Panc1 (cell line): ENCODE data around the gene HMGCS1. TPM values are rescaled to one million over a fixed set of nuclear protein-coding genes. Genes with fewer than 3 reads are reported as not detected.

Experiments used
- ATAC-seq: fragments of 200-7000 bp; cut with Tn5 transposase; 2 replicates; pipeline ENCODE4 v1.9.1; 2020; ENCODE audit warnings: mild to moderate bottlenecking, moderate library complexity
- BruUV-seq: library from RNA; stranded (reverse); fragments of 400-500 nt; replicated peaks from 2 replicates; lab custom pipeline; 2021; lab: Mats Ljungman, UMichigan
- CTCF ChIA-PET: fragments of 300-600 bp; sonication (Branson Sonifier 250); formaldehyde crosslinking; loops from one replicate; lab custom pipeline; 2022; ENCODE audit warnings: antibody characterized with exemption; lab: Charles Lee
- POLR2A ChIA-PET: fragments of 300-600 bp; sonication (Branson Sonifier 250); formaldehyde crosslinking; loops from one replicate; lab custom pipeline; 2022; ENCODE audit warnings: antibody characterized with exemption; lab: Charles Lee
- DNase-seq: peaks from one replicate; pipeline ENCODE4 v3.0.0-alpha.2; 2010; ENCODE audit warnings: low read depth, low spot score
- H3K27ac ChIP-seq: 2 replicates; pipeline ENCODE4 v1.5.1; 2011; ENCODE audit warnings: mild to moderate bottlenecking, low read length, inconsistent platforms
- H3K27me3 ChIP-seq: fragments of 200-500 bp; sonication (Bioruptor generic); 2 replicates; pipeline ENCODE4 v1.6.0; 2014; ENCODE audit warnings: low read length, inconsistent platforms; ENCODE audit not compliant: control insufficient read depth, insufficient read depth
- H3K36me3 ChIP-seq: fragments of 200-500 bp; sonication (Bioruptor generic); 2 replicates; pipeline ENCODE4 v1.5.1; 2014; ENCODE audit warnings: inconsistent platforms, mild to moderate bottlenecking, low read length, moderate library complexity; ENCODE audit not compliant: control insufficient read depth, insufficient read depth
- H3K4me1 ChIP-seq: 2 replicates; pipeline ENCODE4 v1.5.1; 2011; ENCODE audit warnings: inconsistent platforms, mild to moderate bottlenecking, low read length, moderate library complexity; ENCODE audit not compliant: control insufficient read depth, insufficient read depth
- H3K4me3 ChIP-seq, 2 experiments: 2 replicates each; pipeline ENCODE4 v1.5.1; 2011 to 2012; ENCODE audit warnings: low read depth in 2 of 2, low read length in 2 of 2, mild to moderate bottlenecking in 2 of 2, inconsistent platforms in 1 of 2, moderate library complexity in 1 of 2
- H3K9me3 ChIP-seq: fragments of 200-500 bp; sonication (Bioruptor generic); 2 replicates; pipeline ENCODE4 v1.5.1; 2014; ENCODE audit warnings: low read depth, mild to moderate bottlenecking, inconsistent platforms, low read length, moderate library complexity; ENCODE audit not compliant: control insufficient read depth, insufficient read depth
- CTCF ChIP-seq: fragments of 450-650 bp; IDR thresholded peaks from 2 replicates; pipeline ENCODE4 v1.5.1; 2017; ENCODE audit warnings: mild to moderate bottlenecking
- POLR2AphosphoS5 ChIP-seq: IDR thresholded peaks from 2 replicates; pipeline ENCODE4 v1.6.1; 2012; ENCODE audit warnings: mild to moderate bottlenecking, low read depth, low read length, moderate library complexity
- REST ChIP-seq, 2 experiments: IDR thresholded peaks; 2 replicates each; pipeline ENCODE4 v1.6.1; 2011 to 2012; ENCODE audit warnings: low read depth in 2 of 2, control low read depth in 1 of 2, low read length in 1 of 2, mild to moderate bottlenecking in 1 of 2, moderate library complexity in 1 of 2; ENCODE audit not compliant: insufficient read depth in 1 of 2
- SIN3A ChIP-seq: IDR thresholded peaks from 2 replicates; pipeline ENCODE4 v1.6.1; 2012; ENCODE audit warnings: low read depth, mild to moderate bottlenecking, low read length, moderate library complexity, borderline replicate concordance; ENCODE audit not compliant: insufficient read depth
- TCF7L2 ChIP-seq: IDR thresholded peaks from 2 replicates; pipeline ENCODE4 v1.6.1; 2011; ENCODE audit warnings: mild to moderate bottlenecking, low read depth, low read length, inconsistent platforms
- in situ Hi-C: cut with HindIII; loops from 2 replicates; pipeline ENCODE4 v1.10.0; 2016; ENCODE audit warnings: low sequenced_read_pairs, low pct_unique_long_range_greater_than_20kb
- intact Hi-C: fragments of 100-400 bp; cut with micrococcal nuclease; formaldehyde crosslinking; loops from one replicate; pipeline ENCODE4 v1.10.0; 2022; ENCODE audit not compliant: unreplicated experiment
- total RNA-seq: library from RNA; stranded (reverse); gene quantifications from one replicate; pipeline ENCODE4 v1.2.1, GENCODE V29; 2021; ENCODE audit not compliant: unreplicated experiment

HMGCS1 gene
- total RNA-seq, 1 experiment from 2014 or later, result 66.1 TPM

DNA sequence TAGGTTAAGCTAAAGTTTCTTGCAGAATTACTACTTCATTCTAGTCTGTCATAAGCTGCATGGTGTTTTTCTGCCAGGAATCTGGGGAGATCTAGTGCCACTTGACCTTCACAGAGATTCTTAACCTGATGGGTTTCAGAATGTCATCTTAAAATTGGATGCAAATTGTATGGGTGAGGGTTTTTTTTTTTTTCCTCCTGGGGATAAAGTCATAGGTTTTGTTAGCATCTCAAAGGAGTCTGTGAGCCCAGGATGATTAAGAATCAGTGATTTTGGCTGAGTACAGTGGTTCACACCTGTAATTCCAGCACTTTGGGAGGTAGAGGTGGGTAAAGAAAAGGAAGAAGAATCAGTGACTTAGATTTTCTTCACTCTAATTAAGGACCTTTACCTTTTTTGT lies 69.9 kb downstream of the HMGCS1 start:
- H3K4me1 ChIP-seq, result no peaks in the 10 kb centered on the region
- no peak for TF ChIP-seq REST (IDR thresholded peaks at IDR 0.05; ENCODE audit: insufficient read depth in 1 of 2, low read depth in 2 of 2, low read length in 1 of 2)
- TF ChIP-seq SIN3A, result no peak
- no peak for TF ChIP-seq POLR2AphosphoS5
- TF ChIP-seq CTCF, result no peak
- TF ChIP-seq TCF7L2, result no peak
- no peaks in the 10 kb centered on the region for H3K9me3 ChIP-seq
- ChIA-PET CTCF (interaction anchor here (0.6 to 0.7 kb wide), 2 partner anchors 117 to 1085 kb away, joined by 5 to 6 read pairs; no protein-coding TSS in a partner anchor), POLR2A (interaction anchor here (0.7 kb wide), 1 partner anchor 95 kb away, joined by 10 read pairs; no protein-coding TSS in a partner anchor)
- DNase-seq, result no peak
- H3K27ac ChIP-seq, result no peak overlapping the region
- ATAC-seq, result no peak
- intact Hi-C loops, result no loop called here
- no peaks in the 10 kb centered on the region for H3K36me3 ChIP-seq
- in situ Hi-C loops, result no loop called here
- peaks cover 2% of the 10 kb centered on the region; the same call in 1 of the 2 replicates for H3K27me3 ChIP-seq
- no peak overlapping the region for H3K4me3 ChIP-seq
- no TSS peak for BruUV-seq

DNA sequence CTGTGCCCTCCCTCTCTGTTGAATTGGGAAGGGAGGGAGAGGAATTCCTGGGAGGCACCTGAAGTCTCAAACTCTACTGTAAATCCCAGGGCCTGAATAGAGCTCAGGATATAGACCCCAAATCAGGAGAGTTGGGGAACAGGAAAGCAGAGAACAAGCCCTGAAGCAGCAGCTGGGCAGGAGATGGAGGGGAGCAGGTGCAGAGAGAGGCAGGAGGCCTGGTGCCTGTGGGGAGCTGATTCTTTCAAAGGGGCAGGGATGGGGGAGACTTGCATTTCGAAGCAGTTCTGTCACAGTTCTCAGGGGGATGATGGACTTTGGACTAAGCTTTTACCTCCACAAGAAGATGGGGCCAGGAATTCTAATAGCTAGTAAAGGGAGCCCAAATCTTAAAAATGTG lies 71.0 kb downstream of the HMGCS1 start:
- Histone ChIP-seq H3K27ac (no peak overlapping the region), H3K27me3 (peaks cover 2% of the 10 kb centered on the region; the same call in 1 of the 2 replicates), H3K4me1 (no peaks in the 10 kb centered on the region), H3K36me3 (no peaks in the 10 kb centered on the region), H3K9me3 (no peaks in the 10 kb centered on the region), H3K4me3 (no peak overlapping the region)
- DNase-seq, result no peak
- ChIA-PET POLR2A (interaction anchor here (0.6 kb wide), 1 partner anchor 44 kb away, joined by 9 read pairs; no protein-coding TSS in a partner anchor), CTCF (no interaction called here)
- ATAC-seq, result no peak
- TF ChIP-seq TCF7L2, result no peak
- no peak for TF ChIP-seq CTCF
- TF ChIP-seq REST (IDR thresholded peaks at IDR 0.05; ENCODE audit: insufficient read depth in 1 of 2, low read depth in 2 of 2, low read length in 1 of 2), result no peak
- TF ChIP-seq POLR2AphosphoS5, result no peak
- no peak for TF ChIP-seq SIN3A
- intact Hi-C loops, result no loop called here
- in situ Hi-C loops, result no loop called here
- BruUV-seq, result no TSS peak
